Kidney (tissue), 14 donors: ENCODE data around the gene TESK1. TPM values are rescaled to one million over a fixed set of nuclear protein-coding genes. Genes with fewer than 3 reads are reported as not detected.
A peak's percentile ranks its signal among the peaks of the same experiment; 100 is the strongest.
"Not testable (repeated sequence)": the region's sequence is repeated elsewhere in the genome, so short reads cannot be mapped to it uniquely, and the experiment has no call there.

ENCODE experiments used
- DNase-seq, 5 donors: peaks; one replicate each; pipeline ENCODE4 v3.0.0-alpha.2; 2013 to 2020
- FAIRE-seq: peaks from 2 replicates; lab custom pipeline; 2012; peaks lifted over from hg19 to GRCh38; lab: Jason Lieb, UNC
- H3K27ac ChIP-seq, 2 donors: one replicate each; pipeline ENCODE4 v1.7.0; 2013; ENCODE audit warnings: low read depth in 2 of 2, low read length in 2 of 2, inconsistent platforms in 1 of 2
- H3K27me3 ChIP-seq: one replicate; pipeline ENCODE4 v1.7.1; 2013; ENCODE audit warnings: low read length, inconsistent platforms; ENCODE audit not compliant: control insufficient read depth, insufficient read depth
- H3K36me3 ChIP-seq, 3 donors: one replicate each; pipeline versions ENCODE4 v1.7.0 to v1.7.1; 2013; ENCODE audit warnings: low read length in 3 of 3, control low read depth in 1 of 3, inconsistent platforms in 1 of 3; ENCODE audit not compliant: insufficient read depth in 3 of 3, control insufficient read depth in 2 of 3
- H3K4me1 ChIP-seq, 3 donors: one replicate each; pipeline versions ENCODE4 v1.7.0 to v1.7.1; 2013; ENCODE audit warnings: low read length in 3 of 3, inconsistent platforms in 1 of 3, low read depth in 1 of 3; ENCODE audit not compliant: control insufficient read depth in 2 of 3, insufficient read depth in 2 of 3
- H3K4me3 ChIP-seq, 3 donors: one replicate each; pipeline versions ENCODE4 v1.7.0 to v1.8.1; 2013; ENCODE audit warnings: low read length in 3 of 3, control low read depth in 1 of 3, inconsistent platforms in 1 of 3
- H3K9ac ChIP-seq, 3 donors: one replicate each; pipeline versions ENCODE4 v1.7.0 to v1.7.1; 2013; ENCODE audit warnings: low read length in 3 of 3, control low read depth in 1 of 3, inconsistent platforms in 1 of 3
- H3K9me3 ChIP-seq, 3 donors: one replicate each; pipeline versions ENCODE4 v1.7.0 to v1.7.1; 2013; ENCODE audit warnings: low read length in 3 of 3, control low read depth in 1 of 3, inconsistent platforms in 1 of 3; ENCODE audit not compliant: control insufficient read depth in 2 of 3, insufficient read depth in 1 of 3
- intact Hi-C: fragments of 100-400 bp; cut with DNase I; formaldehyde crosslinking; loops from one replicate; pipeline ENCODE4 v1.11.1; 2022
- polyA plus RNA-seq: library from polyadenylated mRNA; stranded (reverse); fragments of 350-450 nt; fragmentation: Illumina TruSeq; extraction: RNeasy Lipid Tissue Mini Kit (QIAGEN cat#74804); gene quantifications from one replicate; pipeline ENCODE4 v1.2.3, GENCODE V29; 2014; ENCODE audit warnings: low read depth, low replicate concordance; ENCODE audit not compliant: insufficient read depth
- total RNA-seq: library from RNA; stranded (reverse); fragmentation: NEBNext Ultra II Directional; extraction: Animal tissue kit (Norgen Biotek cat#: 25700); gene quantifications from one replicate; pipeline ENCODE4 v1.2.1, GENCODE V29; 2021
- TF ChIP-seq, protein P1 (sequence below): IDR thresholded peaks from 3 replicates; pipeline ENCODE4 v1.5.1; 2012; ENCODE audit warnings: mild to moderate bottlenecking, moderate library complexity, borderline replicate concordance; ENCODE audit not compliant: insufficient read depth; ENCODE audit errors: extremely low read depth
- donor health status: control.
- donor health status: control.
- donor health status: control.
- donor health status: control.
- donor health status: control.
- donor health status: DM: yes; HTN: yes; CAD: no.
- donor health status: Normal renal cell carcinoma (clear cell type).

TESK1 gene
- total and polyA plus RNA-seq, 2 donors from 2014 or later: 34.6 to 35.8 TPM

DNA sequence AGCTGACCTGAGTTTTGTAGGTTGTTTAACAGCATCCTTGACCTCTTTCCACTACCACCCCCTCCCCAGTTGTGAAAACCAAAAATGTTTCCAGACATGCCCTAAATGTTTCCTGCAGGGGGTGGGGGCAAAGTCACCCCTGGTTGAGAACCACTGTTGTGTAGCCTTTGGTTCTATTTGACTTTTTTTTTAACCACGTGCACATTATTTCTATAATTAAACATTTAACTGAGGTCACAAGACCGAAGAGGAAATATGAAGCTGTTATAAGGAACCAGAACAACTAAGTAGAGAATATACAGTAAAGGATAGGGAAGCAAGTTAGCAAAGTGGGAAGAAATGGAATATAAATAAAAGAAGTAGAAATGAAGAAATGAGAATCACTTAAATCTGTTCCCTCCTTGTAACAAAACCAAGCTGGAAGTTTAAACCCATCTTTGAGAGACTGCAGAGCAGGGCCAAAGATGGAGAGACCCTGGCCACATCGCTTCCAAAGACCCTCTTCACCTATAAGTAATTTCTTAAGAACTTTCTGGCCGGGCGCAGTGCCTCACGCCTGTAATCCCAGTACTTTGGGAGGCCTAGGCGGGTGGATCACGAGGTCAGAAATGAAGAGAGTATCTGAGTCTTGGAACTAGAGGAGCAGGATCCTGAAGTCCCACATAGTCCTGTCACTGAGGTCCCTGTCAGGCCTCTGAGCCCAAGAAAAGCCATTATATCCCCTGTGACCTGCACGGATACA, 31.2 kb downstream of the TESK1 start:
- TF ChIP-seq, protein P1, sequence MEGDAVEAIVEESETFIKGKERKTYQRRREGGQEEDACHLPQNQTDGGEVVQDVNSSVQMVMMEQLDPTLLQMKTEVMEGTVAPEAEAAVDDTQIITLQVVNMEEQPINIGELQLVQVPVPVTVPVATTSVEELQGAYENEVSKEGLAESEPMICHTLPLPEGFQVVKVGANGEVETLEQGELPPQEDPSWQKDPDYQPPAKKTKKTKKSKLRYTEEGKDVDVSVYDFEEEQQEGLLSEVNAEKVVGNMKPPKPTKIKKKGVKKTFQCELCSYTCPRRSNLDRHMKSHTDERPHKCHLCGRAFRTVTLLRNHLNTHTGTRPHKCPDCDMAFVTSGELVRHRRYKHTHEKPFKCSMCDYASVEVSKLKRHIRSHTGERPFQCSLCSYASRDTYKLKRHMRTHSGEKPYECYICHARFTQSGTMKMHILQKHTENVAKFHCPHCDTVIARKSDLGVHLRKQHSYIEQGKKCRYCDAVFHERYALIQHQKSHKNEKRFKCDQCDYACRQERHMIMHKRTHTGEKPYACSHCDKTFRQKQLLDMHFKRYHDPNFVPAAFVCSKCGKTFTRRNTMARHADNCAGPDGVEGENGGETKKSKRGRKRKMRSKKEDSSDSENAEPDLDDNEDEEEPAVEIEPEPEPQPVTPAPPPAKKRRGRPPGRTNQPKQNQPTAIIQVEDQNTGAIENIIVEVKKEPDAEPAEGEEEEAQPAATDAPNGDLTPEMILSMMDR: no peak
- intact Hi-C loops: no loop called here

DNA sequence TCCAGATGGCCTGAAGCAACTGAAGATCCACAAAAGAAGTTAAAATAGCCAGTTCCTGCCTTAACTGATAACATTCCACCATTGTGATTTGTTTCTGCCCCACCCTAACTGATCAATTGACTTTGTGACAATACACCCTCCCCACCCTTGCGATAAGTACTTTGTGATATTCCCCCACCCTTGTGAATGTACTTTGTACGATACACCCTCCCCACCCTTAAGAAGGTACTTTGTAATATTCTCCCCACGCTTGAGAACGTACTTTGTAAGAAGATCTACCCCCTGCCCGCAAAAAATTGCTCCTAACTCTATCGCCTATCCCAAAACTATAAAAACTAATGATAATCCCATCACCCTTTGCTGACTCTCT, 31.8 kb downstream of the TESK1 start:
- DNase-seq, FAIRE-seq, H3K4me1 ChIP-seq, H3K27me3 ChIP-seq, H3K9me3 ChIP-seq, H3K4me3 ChIP-seq, H3K27ac ChIP-seq, H3K9ac ChIP-seq, intact Hi-C loops, H3K36me3 ChIP-seq: not testable (repeated sequence)

More for the DNA sequence above, 31.2 kb downstream of the TESK1 start:
- DNase-seq (no peak), FAIRE-seq (no peak)
- Histone ChIP-seq H3K9me3 (no peaks in the 10 kb centered on the region), H3K9ac (no peak overlapping the region), H3K4me1 (peaks cover 0 to 8% (median 0%) of the 10 kb centered on the region in 3 donors), H3K4me3 (no peak overlapping the region), H3K36me3 (no peaks in the 10 kb centered on the region), H3K27me3 (no peaks in the 10 kb centered on the region), H3K27ac (no peak overlapping the region)

GRCh38 chr9:35637427-35637955, 32.4 kb downstream of the TESK1 start:
- intact Hi-C loops, DNase-seq, H3K27ac ChIP-seq, H3K36me3 ChIP-seq, H3K4me3 ChIP-seq, H3K9ac ChIP-seq, H3K27me3 ChIP-seq, H3K9me3 ChIP-seq, FAIRE-seq, H3K4me1 ChIP-seq: not testable (repeated sequence)

GRCh38 chr9:35638751-35639150, 33.7 kb downstream of the TESK1 start:
- H3K27ac ChIP-seq, H3K9me3 ChIP-seq, H3K27me3 ChIP-seq, H3K4me1 ChIP-seq, H3K36me3 ChIP-seq, H3K9ac ChIP-seq, DNase-seq, H3K4me3 ChIP-seq, intact Hi-C loops: not testable (repeated sequence)
- FAIRE-seq: peak; percentile 60

DNA sequence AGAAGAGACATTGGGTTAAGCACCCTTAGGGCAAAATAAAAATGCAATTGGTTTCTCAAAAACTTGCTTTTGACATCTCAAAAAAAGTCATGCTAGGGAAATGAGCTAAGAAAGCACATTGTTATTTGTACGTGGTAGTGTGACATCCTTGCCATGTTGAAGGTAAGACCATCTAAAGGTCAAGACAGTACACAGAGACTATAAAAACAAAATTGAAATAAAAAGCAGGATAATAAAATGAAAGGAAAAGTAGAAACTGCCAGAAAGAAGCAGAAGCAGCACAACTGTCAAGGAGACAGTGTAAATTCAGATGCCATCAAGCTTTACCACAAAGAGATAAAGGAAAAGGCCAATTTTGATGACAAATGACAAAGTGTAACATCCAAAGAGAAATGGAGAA, 34.2 kb downstream of the TESK1 start:
- H3K36me3 ChIP-seq, DNase-seq, H3K27me3 ChIP-seq, H3K4me1 ChIP-seq, H3K9me3 ChIP-seq, FAIRE-seq, intact Hi-C loops, H3K27ac ChIP-seq, H3K4me3 ChIP-seq, H3K9ac ChIP-seq: not testable (repeated sequence)
